ENCODE data around the gene SERPINE2.

DNA sequence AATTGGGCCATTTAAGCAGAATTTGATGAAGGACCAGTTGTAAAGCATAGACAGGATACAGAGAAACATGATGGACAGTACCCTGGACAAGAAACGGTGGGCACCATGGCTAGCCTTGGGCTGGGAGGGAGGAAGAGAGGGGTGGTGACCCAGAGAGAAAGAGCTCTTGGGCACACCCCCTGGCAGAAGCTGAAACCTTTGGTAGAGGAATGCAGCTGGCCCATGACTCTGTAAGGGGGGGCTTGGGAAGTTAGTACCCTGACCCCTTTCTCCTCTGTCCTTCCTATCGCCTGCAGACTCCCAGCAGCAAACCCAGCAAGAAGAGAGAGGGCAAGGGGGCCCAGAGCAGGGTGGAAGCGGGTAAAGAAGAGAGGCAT lies 49.2 kb downstream of the SERPINE2 start:
- TF ChIP-seq, protein P1, sequence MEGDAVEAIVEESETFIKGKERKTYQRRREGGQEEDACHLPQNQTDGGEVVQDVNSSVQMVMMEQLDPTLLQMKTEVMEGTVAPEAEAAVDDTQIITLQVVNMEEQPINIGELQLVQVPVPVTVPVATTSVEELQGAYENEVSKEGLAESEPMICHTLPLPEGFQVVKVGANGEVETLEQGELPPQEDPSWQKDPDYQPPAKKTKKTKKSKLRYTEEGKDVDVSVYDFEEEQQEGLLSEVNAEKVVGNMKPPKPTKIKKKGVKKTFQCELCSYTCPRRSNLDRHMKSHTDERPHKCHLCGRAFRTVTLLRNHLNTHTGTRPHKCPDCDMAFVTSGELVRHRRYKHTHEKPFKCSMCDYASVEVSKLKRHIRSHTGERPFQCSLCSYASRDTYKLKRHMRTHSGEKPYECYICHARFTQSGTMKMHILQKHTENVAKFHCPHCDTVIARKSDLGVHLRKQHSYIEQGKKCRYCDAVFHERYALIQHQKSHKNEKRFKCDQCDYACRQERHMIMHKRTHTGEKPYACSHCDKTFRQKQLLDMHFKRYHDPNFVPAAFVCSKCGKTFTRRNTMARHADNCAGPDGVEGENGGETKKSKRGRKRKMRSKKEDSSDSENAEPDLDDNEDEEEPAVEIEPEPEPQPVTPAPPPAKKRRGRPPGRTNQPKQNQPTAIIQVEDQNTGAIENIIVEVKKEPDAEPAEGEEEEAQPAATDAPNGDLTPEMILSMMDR (IDR thresholded peaks at IDR 0.05; ENCODE audit: extremely low read depth in 1 of 2, insufficient read depth in 1 of 2, low read depth in 1 of 2, low read length in 2 of 2) = no peak
- no peak for TF ChIP-seq POLR2A (IDR thresholded peaks at IDR 0.05; ENCODE audit: low read depth, low read length)
- no peak for TF ChIP-seq JUN (IDR thresholded peaks at IDR 0.05; ENCODE audit: borderline replicate concordance, insufficient read depth, insufficient read length, low read depth)

Measured in endothelial cell of umbilical vein (primary cell).